ENCODE measurements around the gene ATXN1.

GRCh38 chr6:16345449-16346330 lies 415.6 kb downstream of the ATXN1 start:
- TF ChIP-seq CTCF (tag by site-specific recombination; IDR thresholded peaks at IDR 0.05) (no peak), ZNF18 (tag by site-specific recombination; IDR thresholded peaks at IDR 0.05) (no peak), SETDB1 (IDR thresholded peaks at IDR 0.05; ENCODE audit: insufficient read length, low read length) (no peak), KLF10 (tag by site-specific recombination; IDR thresholded peaks at IDR 0.05) (no peak), FEZF1 (tag by site-specific recombination; IDR thresholded peaks at IDR 0.05) (peak; percentile 31; the same call in 1 of the 2 replicates), ZBTB44 (tag by site-specific recombination; IDR thresholded peaks at IDR 0.05) (no peak), ZNF785 (tag by site-specific recombination; IDR thresholded peaks at IDR 0.05) (no peak), ZNF76 (tag by site-specific recombination; IDR thresholded peaks at IDR 0.05; ENCODE audit: borderline replicate concordance, low read depth) (no peak)
